ENCODE data around the gene AKAP12.

The AKAP12 gene

GRCh38 chr6:151224076-151224475 is 15.7 kb upstream of the AKAP12 start:
- no peaks in the 10 kb centered on the region for H3K27me3 ChIP-seq (ENCODE audit: control insufficient read depth, insufficient read depth, low read length)
- H3K36me3 ChIP-seq (ENCODE audit: control insufficient read depth, insufficient read depth, low read length): no peaks in the 10 kb centered on the region
- H3K9ac ChIP-seq: no peak overlapping the region
- H3K79me2 ChIP-seq: no peaks in the 10 kb centered on the region
- no peaks in the 10 kb centered on the region for H3K4me1 ChIP-seq
- H3K27ac ChIP-seq: no peak overlapping the region
- H3K4me2 ChIP-seq (ENCODE audit: low read length): no peak overlapping the region
- TF ChIP-seq, protein P1, sequence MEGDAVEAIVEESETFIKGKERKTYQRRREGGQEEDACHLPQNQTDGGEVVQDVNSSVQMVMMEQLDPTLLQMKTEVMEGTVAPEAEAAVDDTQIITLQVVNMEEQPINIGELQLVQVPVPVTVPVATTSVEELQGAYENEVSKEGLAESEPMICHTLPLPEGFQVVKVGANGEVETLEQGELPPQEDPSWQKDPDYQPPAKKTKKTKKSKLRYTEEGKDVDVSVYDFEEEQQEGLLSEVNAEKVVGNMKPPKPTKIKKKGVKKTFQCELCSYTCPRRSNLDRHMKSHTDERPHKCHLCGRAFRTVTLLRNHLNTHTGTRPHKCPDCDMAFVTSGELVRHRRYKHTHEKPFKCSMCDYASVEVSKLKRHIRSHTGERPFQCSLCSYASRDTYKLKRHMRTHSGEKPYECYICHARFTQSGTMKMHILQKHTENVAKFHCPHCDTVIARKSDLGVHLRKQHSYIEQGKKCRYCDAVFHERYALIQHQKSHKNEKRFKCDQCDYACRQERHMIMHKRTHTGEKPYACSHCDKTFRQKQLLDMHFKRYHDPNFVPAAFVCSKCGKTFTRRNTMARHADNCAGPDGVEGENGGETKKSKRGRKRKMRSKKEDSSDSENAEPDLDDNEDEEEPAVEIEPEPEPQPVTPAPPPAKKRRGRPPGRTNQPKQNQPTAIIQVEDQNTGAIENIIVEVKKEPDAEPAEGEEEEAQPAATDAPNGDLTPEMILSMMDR (IDR thresholded peaks at IDR 0.05): no peak
- no peak overlapping the region for H3K4me3 ChIP-seq (ENCODE audit: low read depth, low read length)
- H2AFZ ChIP-seq: no peak overlapping the region
- H3K9me3 ChIP-seq (ENCODE audit: control insufficient read depth, low read length): no peaks in the 10 kb centered on the region

DNA sequence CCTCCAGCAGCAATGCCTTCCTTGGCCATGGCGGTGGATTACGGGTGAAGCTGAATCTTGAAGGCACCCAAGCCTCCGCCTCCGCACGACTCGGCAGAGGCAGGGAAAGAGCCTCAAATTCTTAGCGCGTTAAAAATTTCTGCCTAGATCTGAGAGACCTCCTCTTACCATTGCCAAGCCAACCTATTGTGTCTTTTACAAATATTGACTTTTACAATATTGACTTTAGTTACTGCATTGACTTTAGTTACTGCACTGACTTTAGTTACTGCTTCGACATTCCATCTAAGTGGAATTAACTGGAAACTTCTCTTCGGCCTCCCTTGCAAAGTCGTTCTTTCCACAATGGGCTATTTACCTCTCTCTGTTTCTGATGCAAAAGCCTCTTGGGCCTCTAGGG is 13.8 kb upstream of the AKAP12 start:
- Histone ChIP-seq H3K36me3 (ENCODE audit: control insufficient read depth, insufficient read depth, low read length) (no peaks in the 10 kb centered on the region), H3K9me3 (ENCODE audit: control insufficient read depth, low read length) (no peaks in the 10 kb centered on the region), H3K4me3 (ENCODE audit: low read depth, low read length) (no peak overlapping the region), H3K9ac (no peak overlapping the region), H3K4me1 (no peaks in the 10 kb centered on the region), H3K27me3 (ENCODE audit: control insufficient read depth, insufficient read depth, low read length) (no peaks in the 10 kb centered on the region), H3K27ac (no peak overlapping the region), H3K4me2 (ENCODE audit: low read length) (no peak overlapping the region), H3K79me2 (no peaks in the 10 kb centered on the region), H2AFZ (no peak overlapping the region)
- TF ChIP-seq, protein P1 (IDR thresholded peaks at IDR 0.05): no peak

- Histone ChIP-seq H3K4me1 (no peaks in the 10 kb centered on the region), H3K9ac (no peak overlapping the region), H3K27me3 (ENCODE audit: control insufficient read depth, insufficient read depth, low read length) (no peaks in the 10 kb centered on the region), H3K4me2 (ENCODE audit: low read length) (no peak overlapping the region), H3K27ac (no peak overlapping the region), H3K79me2 (no peaks in the 10 kb centered on the region), H3K4me3 (ENCODE audit: low read depth, low read length) (no peak overlapping the region), H3K9me3 (ENCODE audit: control insufficient read depth, low read length) (no peaks in the 10 kb centered on the region), H3K36me3 (ENCODE audit: control insufficient read depth, insufficient read depth, low read length) (no peaks in the 10 kb centered on the region), H2AFZ (no peak overlapping the region)
- TF ChIP-seq, protein P1 (IDR thresholded peaks at IDR 0.05): no peak
These were observed 10.9 kb upstream of the AKAP12 start for GRCh38 chr6:151228788-151229400.

GRCh38 chr6:151229401-151230276 is 10.1 kb upstream of the AKAP12 start:
- Histone ChIP-seq H3K27ac (no peak overlapping the region), H3K27me3 (ENCODE audit: control insufficient read depth, insufficient read depth, low read length) (no peaks in the 10 kb centered on the region)

More at GRCh38 chr6:151229401-151230276, 10.1 kb upstream of the AKAP12 start:
- Histone ChIP-seq H3K79me2 (no peaks in the 10 kb centered on the region), H3K4me1 (no peaks in the 10 kb centered on the region), H3K4me2 (ENCODE audit: low read length) (no peak overlapping the region), H3K9me3 (ENCODE audit: control insufficient read depth, low read length) (no peaks in the 10 kb centered on the region), H2AFZ (no peak overlapping the region), H3K36me3 (ENCODE audit: control insufficient read depth, insufficient read depth, low read length) (no peaks in the 10 kb centered on the region), H3K9ac (no peak overlapping the region), H3K4me3 (ENCODE audit: low read depth, low read length) (no peak overlapping the region)
- TF ChIP-seq, protein P1 (IDR thresholded peaks at IDR 0.05): no peak

All from parathyroid adenoma (tissue), 2 donors.